GM21717 (cell line): ENCODE results near the gene SCP2.

ENCODE experiments used
- ATAC-seq: cut with Tn5 transposase; IDR thresholded peaks from one replicate; pipeline ENCODE4 v1.9.1; 2021; ENCODE audit warnings: mild to moderate bottlenecking, moderate library complexity; ENCODE audit not compliant: unreplicated experiment

Gene SCP2

GRCh38 chr1:53065391-53065790 is 138.3 kb downstream of the SCP2 start:
- ATAC-seq: no peak

- ATAC-seq: no peak
These were observed 139.4 kb downstream of the SCP2 start for GRCh38 chr1:53066488-53066887.

GRCh38 chr1:53066891-53067738 is 140.0 kb downstream of the SCP2 start:
- no peak for ATAC-seq

GRCh38 chr1:53067886-53068285 is 140.8 kb downstream of the SCP2 start:
- ATAC-seq: no peak

DNA sequence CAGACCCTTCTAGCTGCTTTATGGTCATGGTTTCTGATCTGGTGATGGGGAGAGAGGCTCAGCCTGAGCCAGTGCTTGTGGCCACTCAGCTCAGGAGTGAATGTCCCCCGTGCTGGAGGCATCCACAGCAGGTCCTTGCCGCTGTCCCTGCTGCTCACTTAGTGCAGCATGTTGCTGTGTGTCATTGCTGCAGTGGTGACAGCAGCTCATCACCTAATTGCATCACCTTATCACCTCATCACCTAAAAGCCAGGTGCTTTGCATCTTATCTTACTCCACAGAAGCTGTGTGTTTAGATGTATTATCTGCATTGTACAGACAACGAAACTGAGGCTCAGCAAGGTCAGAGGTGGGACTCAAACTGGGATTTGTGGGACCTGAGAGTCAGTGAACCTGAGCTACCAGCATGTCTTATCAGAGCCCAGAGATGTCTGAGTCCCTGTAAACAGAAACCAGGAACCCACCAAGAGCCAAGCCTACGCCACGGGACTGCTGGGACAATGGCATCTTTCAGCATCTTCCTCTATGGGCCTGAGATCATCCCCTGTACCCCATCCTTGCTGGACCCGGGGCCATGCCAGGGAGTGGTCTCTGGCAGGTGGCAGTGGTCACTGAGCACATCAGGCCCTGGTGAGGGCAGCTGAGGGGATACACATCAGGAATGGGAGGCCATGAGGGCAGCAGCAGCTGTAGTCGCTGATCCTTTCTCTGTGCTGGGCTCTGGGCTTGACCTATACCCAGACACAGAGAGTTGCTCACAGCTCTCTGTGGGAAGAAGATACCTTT is 141.4 kb downstream of the SCP2 start:
- ATAC-seq: no peak

- ATAC-seq: no peak
These were observed 142.2 kb downstream of the SCP2 start for GRCh38 chr1:53069265-53069662.

DNA sequence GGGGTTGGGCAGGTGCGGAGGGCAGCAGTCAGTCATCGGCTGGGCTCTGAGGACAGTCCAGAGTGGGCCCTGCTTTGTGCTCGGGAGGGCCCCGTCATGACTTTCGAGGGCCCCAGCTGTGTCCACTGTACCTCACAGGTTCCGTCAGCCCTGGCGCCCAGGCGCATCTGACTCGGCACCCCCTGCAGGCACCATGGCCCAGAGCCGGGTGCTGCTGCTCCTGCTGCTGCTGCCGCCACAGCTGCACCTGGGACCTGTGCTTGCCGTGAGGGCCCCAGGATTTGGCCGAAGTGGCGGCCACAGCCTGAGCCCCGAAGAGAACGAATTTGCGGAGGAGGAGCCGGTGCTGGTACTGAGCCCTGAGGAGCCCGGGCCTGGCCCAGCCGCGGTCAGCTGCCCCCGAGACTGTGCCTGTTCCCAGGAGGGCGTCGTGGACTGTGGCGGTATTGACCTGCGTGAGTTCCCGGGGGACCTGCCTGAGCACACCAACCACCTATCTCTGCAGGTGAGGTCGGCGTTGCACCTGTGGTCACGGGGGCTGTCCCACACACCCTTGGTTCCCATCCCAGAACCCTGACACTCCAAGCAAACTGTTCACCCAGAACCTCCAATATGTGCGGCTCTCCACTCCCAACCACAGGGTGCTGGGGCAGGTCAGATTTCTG is 142.7 kb downstream of the SCP2 start:
- no peak for ATAC-seq

DNA sequence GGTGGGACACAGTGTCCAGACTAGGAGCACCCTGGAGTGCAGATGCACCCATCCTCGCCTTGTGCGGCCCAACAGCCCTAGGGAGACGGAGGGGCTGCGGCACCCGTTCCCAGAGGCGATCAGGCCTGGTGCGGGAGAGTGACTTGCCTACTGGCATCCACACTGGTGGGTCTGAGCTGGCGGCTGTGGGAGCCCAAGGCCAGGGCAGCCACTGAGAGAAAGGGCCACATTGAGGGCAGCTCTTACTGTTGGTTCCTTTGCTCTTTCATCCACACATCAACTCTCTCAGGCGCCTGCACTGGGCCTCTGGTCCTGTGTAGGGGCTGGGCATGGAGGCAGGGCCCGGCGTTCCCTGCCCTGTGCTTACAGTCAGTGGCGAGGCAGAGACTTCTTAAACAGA is 143.5 kb downstream of the SCP2 start:
- ATAC-seq: no peak

DNA sequence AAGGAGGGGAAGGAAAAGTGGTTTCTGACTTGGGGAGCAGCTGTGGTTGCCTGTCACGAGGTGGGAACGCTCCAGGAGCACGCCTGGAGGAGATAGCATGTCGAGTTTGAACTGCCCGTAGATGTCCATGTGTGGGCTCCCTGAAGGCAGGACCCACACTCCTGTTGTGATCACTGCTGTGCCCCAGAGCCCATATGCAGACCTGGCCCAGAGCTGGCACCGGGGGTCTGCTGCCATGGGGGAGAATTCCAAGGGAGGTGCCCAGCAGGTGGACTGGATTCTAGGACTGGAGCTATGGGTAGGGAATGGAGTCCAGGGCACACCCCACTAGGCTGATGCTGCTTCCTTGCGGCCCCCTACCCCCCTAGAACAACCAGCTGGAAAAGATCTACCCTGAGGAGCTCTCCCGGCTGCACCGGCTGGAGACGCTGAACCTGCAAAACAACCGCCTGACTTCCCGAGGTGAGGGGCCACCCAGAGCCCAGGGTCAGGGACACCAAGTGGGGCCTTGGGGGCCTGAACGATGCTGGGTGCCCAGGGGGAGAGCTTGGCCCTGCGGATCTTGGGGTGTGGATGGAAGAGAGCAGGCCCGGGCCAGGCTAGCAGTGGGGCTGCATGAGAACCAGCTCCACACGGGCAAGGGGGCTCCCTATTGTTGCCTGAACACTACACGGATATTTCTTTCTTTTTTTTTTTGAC is 144.2 kb downstream of the SCP2 start:
- no peak for ATAC-seq

DNA sequence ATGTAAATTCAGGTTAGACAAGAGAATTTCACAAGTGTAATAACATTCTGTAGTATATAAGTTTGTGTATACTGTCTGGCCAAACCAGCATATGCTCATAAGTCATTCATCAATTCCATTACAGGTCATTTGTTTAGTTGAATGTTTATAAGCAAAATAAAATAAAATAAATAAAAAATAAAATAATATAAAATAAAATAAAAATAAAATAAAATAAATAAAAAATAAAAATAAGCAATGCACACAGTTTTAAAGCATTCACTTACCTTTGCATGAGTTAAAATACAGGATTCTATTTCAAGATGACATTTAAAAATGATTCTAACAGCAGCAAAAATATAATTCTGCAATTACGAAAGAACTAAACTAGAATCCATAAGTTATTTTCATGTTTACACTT is 144.8 kb downstream of the SCP2 start:
- no peak for ATAC-seq

DNA sequence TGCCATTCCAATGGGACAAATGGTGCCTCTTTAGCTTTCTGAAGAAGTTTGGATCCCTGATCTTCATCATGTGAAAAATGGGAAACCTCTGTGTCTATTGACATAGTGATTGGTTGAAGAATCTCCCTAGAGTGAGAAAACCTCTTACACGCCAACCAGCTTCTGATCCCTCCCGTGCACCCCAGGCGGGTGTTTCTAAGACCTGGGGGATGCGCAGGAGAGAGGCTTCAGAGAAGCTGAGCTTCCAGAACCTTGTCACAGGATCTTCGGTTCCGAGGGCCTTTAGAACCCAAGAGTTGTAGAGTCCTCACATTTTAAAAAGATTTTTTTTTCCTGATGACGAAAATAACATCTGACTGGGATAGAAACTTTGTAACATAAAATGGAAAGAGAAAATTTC is 146.2 kb downstream of the SCP2 start:
- no peak for ATAC-seq

- ATAC-seq: no peak
These were observed 146.8 kb downstream of the SCP2 start for GRCh38 chr1:53073868-53074311.

- no peak for ATAC-seq
These were observed 147.5 kb downstream of the SCP2 start for GRCh38 chr1:53074313-53075154.

DNA sequence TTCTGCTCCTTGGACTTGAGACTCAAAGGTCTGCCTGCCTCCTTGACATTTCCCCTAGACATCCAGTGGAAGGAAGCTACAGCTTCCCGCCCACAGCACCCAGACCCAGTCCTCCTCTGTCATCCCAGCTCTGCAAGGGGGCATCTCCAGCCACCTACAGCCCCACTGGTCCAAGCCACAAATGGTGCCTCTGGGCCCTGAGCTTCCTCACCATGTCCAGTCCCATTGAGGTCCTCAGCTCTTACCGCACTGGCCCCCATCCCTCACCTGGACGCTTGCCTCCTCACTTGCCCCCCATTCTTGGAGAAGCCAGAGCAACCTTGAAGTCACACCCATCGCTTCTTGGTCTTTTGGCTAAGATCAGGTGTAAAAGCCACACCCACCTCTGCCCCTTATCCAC is 148.1 kb downstream of the SCP2 start:
- no peak for ATAC-seq

- ATAC-seq: no peak
These were observed 148.7 kb downstream of the SCP2 start for GRCh38 chr1:53075761-53076163.

DNA sequence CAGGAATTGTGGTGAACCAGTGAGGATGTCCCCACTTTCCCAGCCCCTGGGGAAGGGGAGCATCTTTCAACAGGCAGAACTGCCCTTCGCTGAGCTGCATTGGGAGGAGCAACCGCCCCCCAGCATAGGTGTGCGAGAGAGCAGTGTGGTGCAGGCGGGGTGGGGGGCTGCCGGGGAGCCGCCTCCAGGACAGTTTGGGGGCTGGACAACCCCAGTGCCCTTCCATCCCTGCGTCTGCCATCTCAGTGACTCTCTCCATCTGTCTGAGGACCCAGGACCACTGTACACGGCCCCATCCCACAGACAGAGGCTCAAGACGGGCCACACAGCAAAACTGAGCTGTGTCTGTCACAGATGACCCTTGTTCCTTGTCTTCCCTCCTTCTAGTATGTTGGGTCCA is 149.1 kb downstream of the SCP2 start:
- no peak for ATAC-seq

- no peak for ATAC-seq
These were observed 149.9 kb downstream of the SCP2 start for GRCh38 chr1:53076721-53077598.

- no peak for ATAC-seq
These were observed 150.5 kb downstream of the SCP2 start for GRCh38 chr1:53077599-53077965.
